DOHH2 (cell line): Measurements from ENCODE around the gene ST8SIA6.

Experiments
- H3F3A ChIP-seq: fragments of 200-600 bp; sonication (generic), shearing (Covaris generic); 2 replicates; pipeline ENCODE4 v1.6.0; 2016; ENCODE audit warnings: antibody characterized with exemption, mild to moderate bottlenecking; ENCODE audit not compliant: control insufficient read depth, insufficient read depth
- H3K27ac ChIP-seq: fragments of 200-600 bp; sonication (generic); 2 replicates; pipeline ENCODE4 v1.5.1; 2014; ENCODE audit warnings: low read depth, mild to moderate bottlenecking, low read length, moderate library complexity
- H3K27me3 ChIP-seq: fragments of 200-600 bp; sonication (generic); 2 replicates; pipeline ENCODE4 v1.6.1; 2014; ENCODE audit warnings: mild to moderate bottlenecking, low read length, mixed read lengths; ENCODE audit not compliant: control insufficient read depth
- H3K36me3 ChIP-seq: fragments of 200-600 bp; sonication (generic); 2 replicates; pipeline ENCODE4 v1.6.1; 2014; ENCODE audit warnings: mild to moderate bottlenecking, low read length, moderate library complexity, mixed read lengths; ENCODE audit not compliant: control insufficient read depth
- H3K4me1 ChIP-seq: fragments of 200-600 bp; sonication (generic); 2 replicates; pipeline ENCODE4 v1.6.1; 2014; ENCODE audit warnings: mild to moderate bottlenecking, low read length, mixed read lengths; ENCODE audit not compliant: control insufficient read depth
- H3K4me2 ChIP-seq: fragments of 200-600 bp; sonication (generic); 2 replicates; pipeline ENCODE4 v1.6.0; 2014; ENCODE audit warnings: mild to moderate bottlenecking, low read length, moderate library complexity
- H3K4me3 ChIP-seq: fragments of 200-600 bp; sonication (generic); 2 replicates; pipeline ENCODE4 v1.5.1; 2014; ENCODE audit warnings: mild to moderate bottlenecking, low read length, mixed read lengths
- H3K79me2 ChIP-seq: fragments of 200-600 bp; sonication (generic); 2 replicates; pipeline ENCODE4 v1.6.1; 2014; ENCODE audit warnings: mild to moderate bottlenecking, low read length, mixed read lengths; ENCODE audit not compliant: control insufficient read depth
- H3K9me2 ChIP-seq: fragments of 200-600 bp; sonication (generic); replicated peaks from 2 replicates; pipeline ENCODE4 v1.6.1; 2014; ENCODE audit warnings: mild to moderate bottlenecking, low read length, mixed read lengths; ENCODE audit not compliant: control insufficient read depth
- H3K9me3 ChIP-seq: fragments of 200-600 bp; sonication (generic); 2 replicates; pipeline ENCODE4 v1.6.1; 2014; ENCODE audit warnings: antibody characterized with exemption, low read length, mixed read lengths; ENCODE audit not compliant: control insufficient read depth, insufficient read depth
- H4K20me1 ChIP-seq: fragments of 200-600 bp; sonication (generic); 2 replicates; pipeline ENCODE4 v1.6.0; 2014; ENCODE audit warnings: low read depth, mild to moderate bottlenecking, antibody characterized with exemption, low read length, moderate library complexity; ENCODE audit not compliant: control insufficient read depth, insufficient read depth
- EZH2phosphoT487 ChIP-seq: fragments of 200-600 bp; sonication (generic); IDR thresholded peaks from 2 replicates; pipeline ENCODE4 v1.6.1; 2017; ENCODE audit warnings: borderline replicate concordance, mild to moderate bottlenecking, antibody characterized with exemption, low read length, moderate library complexity, mixed read lengths
- TF ChIP-seq, protein P1 (sequence below): fragments of 200-600 bp; sonication (generic); IDR thresholded peaks from one replicate; pipeline ENCODE4 v1.5.1; 2014; ENCODE audit warnings: antibody characterized with exemption, mild to moderate bottlenecking, low read depth, low read length; ENCODE audit not compliant: poor library complexity, severe bottlenecking

ST8SIA6 gene

DNA sequence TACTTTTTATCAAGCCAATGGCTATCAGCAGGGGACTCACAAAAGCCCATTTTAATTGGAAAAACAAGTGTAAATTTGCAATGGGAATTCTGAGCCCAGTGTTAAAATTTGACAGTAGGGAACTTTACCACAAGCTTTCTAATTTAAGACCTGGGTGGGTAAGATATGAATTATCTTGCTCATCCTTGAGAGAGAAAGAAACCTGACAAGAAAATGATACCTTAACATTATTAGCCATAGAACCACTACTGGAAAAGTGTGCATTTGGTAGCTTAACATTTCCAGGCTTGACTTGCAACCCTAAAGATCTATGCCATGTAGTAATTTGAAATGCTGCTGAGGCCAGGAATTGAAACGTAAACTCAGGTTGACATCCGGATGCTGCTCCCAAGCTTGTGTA, 2.7 kb upstream of the ST8SIA6 start:
- H3K4me2 ChIP-seq: no peak overlapping the region
- TF ChIP-seq, protein P1, sequence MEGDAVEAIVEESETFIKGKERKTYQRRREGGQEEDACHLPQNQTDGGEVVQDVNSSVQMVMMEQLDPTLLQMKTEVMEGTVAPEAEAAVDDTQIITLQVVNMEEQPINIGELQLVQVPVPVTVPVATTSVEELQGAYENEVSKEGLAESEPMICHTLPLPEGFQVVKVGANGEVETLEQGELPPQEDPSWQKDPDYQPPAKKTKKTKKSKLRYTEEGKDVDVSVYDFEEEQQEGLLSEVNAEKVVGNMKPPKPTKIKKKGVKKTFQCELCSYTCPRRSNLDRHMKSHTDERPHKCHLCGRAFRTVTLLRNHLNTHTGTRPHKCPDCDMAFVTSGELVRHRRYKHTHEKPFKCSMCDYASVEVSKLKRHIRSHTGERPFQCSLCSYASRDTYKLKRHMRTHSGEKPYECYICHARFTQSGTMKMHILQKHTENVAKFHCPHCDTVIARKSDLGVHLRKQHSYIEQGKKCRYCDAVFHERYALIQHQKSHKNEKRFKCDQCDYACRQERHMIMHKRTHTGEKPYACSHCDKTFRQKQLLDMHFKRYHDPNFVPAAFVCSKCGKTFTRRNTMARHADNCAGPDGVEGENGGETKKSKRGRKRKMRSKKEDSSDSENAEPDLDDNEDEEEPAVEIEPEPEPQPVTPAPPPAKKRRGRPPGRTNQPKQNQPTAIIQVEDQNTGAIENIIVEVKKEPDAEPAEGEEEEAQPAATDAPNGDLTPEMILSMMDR: no peak
- no peak for TF ChIP-seq EZH2phosphoT487
- H3K36me3 ChIP-seq: no peaks in the 10 kb centered on the region

DNA sequence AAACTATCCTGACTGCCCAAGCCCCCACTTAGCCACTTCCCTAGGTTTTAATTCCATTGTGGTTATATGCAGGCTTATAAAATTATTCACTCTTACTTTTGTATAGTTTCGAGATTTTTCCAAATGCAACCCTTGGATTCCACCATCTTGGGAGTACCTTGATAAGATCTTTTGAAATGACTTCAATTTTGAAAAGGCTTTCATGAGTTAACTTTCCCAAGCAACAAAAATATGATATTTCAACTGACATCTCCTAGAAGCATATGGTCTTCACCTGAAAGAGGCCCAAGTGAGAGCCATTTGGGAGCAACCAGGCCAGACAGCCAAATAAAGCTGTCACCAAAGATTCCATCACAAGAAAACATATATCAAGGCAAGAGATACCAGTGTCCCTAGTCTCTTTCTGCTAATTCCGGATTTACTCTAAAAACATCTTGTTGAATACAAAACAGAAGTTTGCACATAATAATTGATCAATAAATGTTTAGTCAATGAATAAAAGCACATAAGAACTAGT, 1.7 kb upstream of the ST8SIA6 start:
- no peaks in the 10 kb centered on the region for H4K20me1 ChIP-seq
- H3K4me1 ChIP-seq: peaks cover 9% of the 10 kb centered on the region
- no peaks in the 10 kb centered on the region for H3K9me2 ChIP-seq
- H3F3A ChIP-seq: no peaks in the 10 kb centered on the region
- H3K4me3 ChIP-seq: no peak overlapping the region
- H3K4me2 ChIP-seq: no peak overlapping the region
- no peak overlapping the region for H3K27ac ChIP-seq
- no peaks in the 10 kb centered on the region for H3K36me3 ChIP-seq
- no peaks in the 10 kb centered on the region; the same call in 1 of the 2 replicates for H3K27me3 ChIP-seq
- no peaks in the 10 kb centered on the region for H3K9me3 ChIP-seq
- H3K79me2 ChIP-seq: no peaks in the 10 kb centered on the region
- TF ChIP-seq EZH2phosphoT487: no peak
- TF ChIP-seq, protein P1: no peak

More for the DNA sequence above, 2.7 kb upstream of the ST8SIA6 start:
- Histone ChIP-seq H3K79me2 (no peaks in the 10 kb centered on the region), H3K9me2 (no peaks in the 10 kb centered on the region), H3K4me3 (no peak overlapping the region), H3K4me1 (peaks cover 9% of the 10 kb centered on the region), H3K27ac (no peak overlapping the region), H3K9me3 (no peaks in the 10 kb centered on the region), H3K27me3 (no peaks in the 10 kb centered on the region; the same call in 1 of the 2 replicates), H3F3A (no peaks in the 10 kb centered on the region), H4K20me1 (no peaks in the 10 kb centered on the region)

DNA sequence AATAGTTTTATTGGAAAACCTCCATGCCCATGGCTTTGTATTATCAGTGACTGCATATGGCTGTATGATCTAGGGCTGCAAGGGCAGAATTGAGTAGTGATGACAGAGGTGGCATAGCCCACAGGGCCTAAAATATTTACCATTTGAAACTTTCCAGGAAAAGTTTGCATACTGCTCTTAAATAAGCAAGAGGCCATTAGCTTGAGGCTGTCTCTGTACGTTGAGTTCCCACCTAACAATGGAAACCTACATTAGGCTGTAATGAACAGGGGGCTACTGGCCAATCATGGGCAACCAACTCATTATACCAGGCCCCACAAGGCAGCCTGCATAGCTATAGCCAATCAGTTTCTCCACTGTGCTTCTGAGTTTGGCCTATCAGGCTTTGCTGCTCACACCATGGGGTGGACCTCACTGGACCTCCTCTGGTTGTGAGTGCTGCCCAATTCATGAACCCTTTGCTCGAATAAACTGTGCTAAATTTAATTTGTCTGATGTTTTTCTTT, 673 bp upstream of the ST8SIA6 start:
- Histone ChIP-seq H3F3A (no peaks in the 10 kb centered on the region), H3K9me3 (no peaks in the 10 kb centered on the region), H3K36me3 (no peaks in the 10 kb centered on the region), H4K20me1 (no peaks in the 10 kb centered on the region), H3K27me3 (no peaks in the 10 kb centered on the region; the same call in 1 of the 2 replicates), H3K27ac (no peak overlapping the region), H3K4me3 (no peak overlapping the region), H3K4me2 (no peak overlapping the region), H3K79me2 (no peaks in the 10 kb centered on the region), H3K9me2 (no peaks in the 10 kb centered on the region), H3K4me1 (no peaks in the 10 kb centered on the region; the same call in 1 of the 2 replicates)
- TF ChIP-seq EZH2phosphoT487: no peak
- TF ChIP-seq, protein P1: no peak
